GM18861 (cell line): Measurements from ENCODE around the gene MRPL22.
A peak's percentile ranks its signal among the peaks of the same experiment; 100 is the strongest.
"Not testable (repeated sequence)": the region's sequence is repeated elsewhere in the genome, so short reads cannot be mapped to it uniquely, and the experiment has no call there.

Experiments used
- ATAC-seq: cut with Tn5 transposase; IDR thresholded peaks from one replicate; pipeline ENCODE4 v1.9.1; 2021; ENCODE audit not compliant: unreplicated experiment

Gene MRPL22

DNA sequence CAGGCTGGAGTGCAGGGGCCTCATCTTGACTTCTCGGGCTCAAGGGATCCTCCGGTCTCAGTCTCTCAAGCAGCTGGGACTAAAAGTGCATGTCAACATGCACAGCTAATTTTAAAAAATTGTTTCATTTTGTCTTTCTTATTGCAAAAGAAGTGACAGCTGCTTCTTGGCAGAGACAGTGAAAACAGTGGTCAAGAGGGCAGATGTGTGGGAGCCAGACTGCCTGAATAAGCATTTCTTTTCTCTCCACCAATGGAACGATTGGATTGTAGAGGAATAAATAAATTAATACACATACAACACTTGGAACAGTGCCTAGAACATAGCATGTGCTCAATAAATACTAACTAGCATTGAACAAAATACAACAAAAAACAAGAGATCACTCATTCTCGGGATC lies 45.3 kb downstream of the MRPL22 start:
- ATAC-seq = no peak

DNA sequence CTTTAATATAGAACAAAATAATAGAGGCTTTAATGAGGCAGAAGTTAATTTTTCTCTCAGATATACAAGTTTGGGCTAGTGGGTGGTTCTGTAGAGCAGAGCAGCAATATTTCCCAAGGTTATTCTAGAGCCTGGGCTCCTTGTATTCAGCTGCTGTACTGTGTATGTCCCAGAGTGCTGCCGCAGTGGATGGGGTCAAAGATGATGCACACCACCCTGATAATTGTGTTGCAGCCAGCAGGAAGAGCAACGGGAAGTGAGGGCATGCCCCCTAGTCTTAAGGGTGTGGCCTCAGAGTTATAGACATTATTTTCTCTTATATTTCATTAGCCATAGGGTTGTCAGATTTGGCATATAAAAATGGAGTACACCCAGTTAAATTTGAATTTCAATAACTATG lies 48.8 kb downstream of the MRPL22 start:
- ATAC-seq = no peak

DNA sequence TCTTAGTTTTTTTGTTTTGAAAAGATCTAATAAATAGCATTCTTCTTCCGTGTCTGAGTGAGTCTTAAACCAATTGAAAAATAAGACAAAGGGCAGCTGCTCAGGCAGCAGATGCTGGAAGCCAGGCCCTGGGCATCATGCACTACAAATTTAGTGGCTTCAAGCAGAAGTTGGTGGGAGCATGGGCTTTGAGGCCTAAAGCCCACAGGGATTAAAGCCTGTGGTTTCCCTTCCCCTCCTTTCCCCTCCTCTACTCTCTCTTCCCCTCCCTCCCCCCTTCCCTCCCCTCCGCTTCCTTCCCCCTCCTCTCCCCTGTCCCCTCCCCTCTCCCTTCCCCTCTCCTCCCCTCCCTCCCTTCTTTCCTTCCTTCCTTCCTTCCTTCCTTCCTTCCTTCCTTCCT lies 52.6 kb downstream of the MRPL22 start:
- no peak for ATAC-seq

DNA sequence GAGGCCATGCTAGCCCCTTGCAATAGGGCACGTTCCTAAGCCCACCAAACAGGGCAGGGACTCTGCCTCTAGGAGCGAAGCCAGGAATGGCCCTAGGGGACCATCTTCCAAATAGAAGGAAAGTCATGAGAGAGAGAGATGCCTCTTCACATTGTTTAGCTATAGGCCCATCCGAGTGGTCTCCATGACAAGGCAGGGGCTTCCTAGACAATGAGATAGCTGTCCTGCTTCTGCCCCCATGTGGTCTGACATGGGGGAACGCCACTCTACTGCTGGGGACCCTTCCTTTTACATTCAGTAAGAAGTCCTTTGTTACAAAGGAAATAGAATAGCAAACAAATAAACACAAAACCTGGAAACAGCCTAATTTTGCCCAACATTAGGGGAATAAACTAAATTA lies 54.8 kb downstream of the MRPL22 start:
- no peak for ATAC-seq

DNA sequence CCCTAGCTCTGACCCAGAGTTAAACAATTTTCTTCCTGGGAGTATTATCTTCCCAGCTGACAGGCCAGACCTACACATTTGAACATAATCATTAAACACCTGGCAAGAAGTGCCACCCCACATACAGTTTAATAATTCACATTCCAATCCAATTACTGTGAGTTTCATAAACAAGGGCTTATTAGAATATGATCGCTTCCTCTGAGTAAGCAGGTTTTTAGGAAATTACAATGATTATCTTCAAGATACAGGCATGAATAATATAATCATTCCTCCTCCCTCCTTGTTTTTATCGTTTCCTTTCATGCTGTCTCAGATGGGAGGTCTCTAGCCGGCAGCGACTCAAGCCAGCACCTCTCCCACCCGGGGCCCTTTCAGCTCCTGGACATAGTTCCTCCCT lies 56.9 kb downstream of the MRPL22 start:
- no peak for ATAC-seq

DNA sequence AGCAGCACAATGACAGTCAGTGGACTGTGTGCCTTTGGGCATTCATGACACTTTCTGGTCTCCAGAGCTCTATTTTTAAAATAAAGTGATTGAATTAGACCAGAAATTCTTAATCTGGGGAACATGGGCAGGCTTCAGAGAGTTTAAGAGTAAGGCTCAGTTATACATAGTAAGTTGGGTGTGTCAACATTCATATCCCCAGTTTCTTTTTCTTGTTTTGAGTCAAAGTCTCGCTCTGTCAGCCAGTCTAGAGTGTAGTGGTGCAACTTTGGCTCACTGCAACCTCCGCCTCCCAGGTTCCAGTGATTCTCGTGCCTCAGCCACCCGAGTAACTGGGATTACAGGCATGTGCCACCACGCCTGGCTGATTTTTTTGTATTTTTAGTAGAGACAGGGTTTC lies 59.0 kb downstream of the MRPL22 start:
- no peak for ATAC-seq

DNA sequence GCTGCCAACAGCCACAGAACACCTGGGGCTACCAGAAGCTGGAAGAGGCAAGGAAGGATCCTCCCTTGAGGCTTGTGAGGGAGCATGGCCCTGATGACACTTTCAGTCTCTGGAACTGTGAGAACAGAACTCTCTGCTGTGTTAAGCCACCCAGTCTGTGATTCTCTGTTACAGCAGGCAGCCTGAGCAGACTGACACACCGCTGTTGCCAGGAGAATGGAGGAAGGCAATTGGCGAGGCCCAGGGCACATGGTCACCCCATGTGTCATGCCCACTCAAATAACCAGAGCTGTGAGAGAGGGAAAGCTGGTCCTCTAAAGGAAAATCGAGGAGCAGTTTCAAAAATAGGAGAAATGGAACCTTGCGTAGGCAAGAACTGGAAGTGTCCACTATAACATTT lies 60.6 kb downstream of the MRPL22 start:
- ATAC-seq = no peak

DNA sequence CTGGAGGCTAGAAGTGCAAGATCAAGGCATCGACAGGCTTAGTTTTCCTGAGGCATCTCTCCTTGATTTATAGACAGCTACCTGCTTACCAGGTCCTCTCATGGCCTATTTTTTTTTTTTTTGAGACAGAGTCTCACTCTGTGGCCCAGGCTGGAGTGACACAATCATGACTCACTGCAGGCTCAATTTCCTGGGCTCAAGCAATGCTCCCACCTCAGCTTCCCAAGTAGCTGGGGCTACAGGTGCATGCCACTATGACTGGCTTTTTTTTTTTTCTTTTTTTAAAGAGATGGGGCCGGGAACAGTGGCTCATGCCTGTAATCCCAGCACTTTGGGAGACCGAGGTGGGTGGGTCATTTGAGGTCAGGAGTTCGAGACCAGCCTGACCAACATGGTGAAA lies 61.8 kb downstream of the MRPL22 start:
- not testable (repeated sequence) for ATAC-seq

DNA sequence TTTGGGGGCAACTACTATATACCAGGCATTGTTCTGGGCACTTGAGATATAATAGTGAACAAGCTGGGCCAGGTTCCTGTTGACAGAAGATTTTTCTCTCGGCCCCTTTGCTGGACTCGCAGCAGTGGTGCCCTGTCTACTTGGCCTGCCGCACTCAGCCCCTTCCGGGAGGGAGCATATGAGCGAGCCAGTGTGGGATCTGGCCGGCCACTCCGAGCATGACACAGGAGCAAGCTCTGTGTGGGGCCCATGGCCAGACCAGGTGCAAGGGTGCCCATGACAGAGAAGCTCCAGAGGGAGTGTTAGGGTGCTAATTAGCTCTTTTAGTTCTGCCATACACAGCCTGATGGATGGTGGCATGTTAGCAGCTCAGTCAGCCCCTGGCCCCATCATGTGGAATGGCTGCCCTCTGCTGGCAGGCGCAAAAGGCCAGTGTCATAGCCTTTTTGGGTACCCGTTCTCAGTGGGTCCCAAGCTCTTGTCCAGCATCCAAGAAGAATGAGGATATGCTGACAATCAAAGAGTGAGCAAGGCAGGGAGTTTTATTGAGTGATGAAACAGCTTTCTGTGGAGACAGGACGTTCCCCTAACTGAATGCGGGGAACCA lies 63.4 kb downstream of the MRPL22 start:
- ATAC-seq = no peak

DNA sequence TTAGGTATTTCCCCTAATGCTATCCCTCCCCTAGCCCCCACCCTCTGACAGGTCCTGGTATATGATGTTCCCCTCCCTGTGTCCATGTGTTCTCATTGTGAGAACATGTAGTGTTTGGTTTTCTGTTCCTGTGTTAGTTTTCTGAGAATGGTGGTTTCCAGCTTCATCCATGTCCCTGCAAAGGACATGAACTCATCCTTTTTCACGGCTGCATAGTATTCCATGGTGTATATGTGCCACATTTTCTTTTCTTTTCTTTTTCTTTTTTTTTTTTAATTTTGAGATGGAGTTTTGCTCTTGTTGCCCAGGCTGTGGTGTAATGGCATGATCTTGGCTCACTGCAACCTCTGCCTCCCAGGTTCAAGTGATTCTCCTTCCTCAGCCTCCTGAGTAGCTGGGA lies 65.4 kb downstream of the MRPL22 start:
- not testable (repeated sequence) for ATAC-seq

DNA sequence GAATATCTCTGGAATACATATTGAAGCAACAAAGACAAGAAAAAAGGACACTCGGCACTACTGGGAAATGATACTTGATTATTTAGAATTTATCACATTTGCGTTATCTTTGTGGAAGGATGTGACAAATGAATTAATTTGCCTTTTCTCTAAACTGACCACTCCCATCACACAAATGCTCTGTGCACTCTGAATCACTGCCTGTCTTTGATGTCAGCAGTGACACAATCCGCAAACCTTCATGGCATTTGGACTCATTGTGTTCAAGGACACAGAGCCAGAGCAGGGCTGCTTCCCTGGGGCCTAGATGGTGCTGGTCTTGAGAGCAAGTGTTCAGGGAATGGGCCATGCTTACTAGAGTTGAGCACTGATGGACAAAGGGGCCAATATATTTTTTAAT lies 67.8 kb downstream of the MRPL22 start:
- no peak for ATAC-seq

DNA sequence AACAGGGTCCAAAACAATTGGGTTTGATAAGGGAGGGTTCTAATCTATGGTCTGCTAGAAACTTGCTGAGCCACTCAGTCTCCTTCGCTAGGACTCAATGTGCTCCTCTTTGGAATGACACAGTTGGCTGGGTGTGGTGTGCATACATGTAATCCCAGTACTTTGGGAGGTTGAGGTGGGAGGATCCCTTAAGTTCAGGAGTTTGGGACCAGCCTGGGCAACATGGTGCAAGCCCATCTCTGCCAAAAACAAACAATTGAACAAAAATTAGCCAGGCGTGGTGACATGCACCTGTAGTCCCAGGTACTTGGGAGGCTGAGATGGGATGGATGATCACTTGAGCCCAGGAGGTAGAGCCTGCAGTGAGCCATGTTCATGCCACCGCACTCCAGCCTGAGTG lies 70.0 kb downstream of the MRPL22 start:
- ATAC-seq = no peak

DNA sequence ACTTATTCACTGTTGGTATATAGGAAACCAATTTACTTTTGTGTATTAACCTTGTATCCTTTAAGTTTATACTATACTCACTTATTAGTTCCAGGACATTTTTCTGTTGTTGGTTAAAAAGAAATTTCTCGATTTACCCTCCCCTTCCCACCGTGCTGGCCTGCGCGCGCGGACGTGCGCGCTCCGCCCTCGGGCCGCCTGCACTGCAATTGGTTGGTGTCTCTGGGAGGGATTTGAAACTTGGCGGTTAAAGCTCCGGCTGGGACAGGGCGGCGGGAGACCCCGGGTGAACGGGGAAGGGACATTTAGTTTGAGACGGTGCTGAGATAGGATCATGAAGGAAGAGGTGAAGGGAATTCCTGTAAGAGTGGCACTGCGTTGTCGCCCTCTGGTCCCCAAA lies 72.7 kb downstream of the MRPL22 start, which contains the start of gene KIF4B:
Gene KIF4B (plus strand): TSS at position 230 of the 400 bp plus-strand sequence. CDS start 105 bp downstream, at position 335.
- no peak for ATAC-seq

DNA sequence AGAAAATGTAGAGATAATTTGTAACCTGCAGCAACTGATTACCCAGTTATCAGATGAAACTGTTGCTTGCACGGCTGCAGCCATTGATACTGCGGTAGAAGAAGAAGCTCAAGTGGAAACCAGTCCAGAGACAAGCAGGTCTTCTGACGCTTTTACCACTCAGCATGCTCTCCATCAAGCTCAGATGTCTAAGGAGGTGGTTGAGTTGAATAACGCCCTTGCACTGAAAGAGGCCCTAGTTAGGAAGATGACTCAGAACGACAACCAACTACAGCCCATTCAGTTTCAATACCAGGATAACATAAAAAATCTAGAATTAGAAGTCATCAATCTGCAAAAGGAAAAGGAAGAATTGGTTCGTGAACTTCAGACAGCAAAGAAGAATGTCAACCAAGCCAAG lies 74.4 kb downstream of the MRPL22 start:
- ATAC-seq = no peak

DNA sequence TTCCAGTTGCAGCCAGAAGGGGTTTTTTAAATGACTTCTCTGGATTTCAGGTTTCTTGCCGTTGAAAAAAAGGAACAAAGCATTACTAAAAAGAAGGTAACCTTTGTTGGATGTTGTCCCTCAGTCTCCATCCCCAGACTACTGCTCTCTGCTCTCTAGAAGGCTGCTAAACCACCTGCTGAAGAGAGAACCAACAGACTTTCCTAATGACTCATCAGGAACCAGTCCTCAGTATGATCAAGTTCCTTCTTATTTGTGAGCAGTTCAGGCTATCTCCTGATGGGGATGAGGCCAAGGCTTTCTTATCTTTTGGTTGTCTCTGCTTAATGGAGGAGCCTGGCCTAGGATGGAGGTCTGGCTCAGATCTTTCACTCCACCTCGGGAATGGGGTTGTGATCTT lies 76.7 kb downstream of the MRPL22 start:
- peak; percentile 94 for ATAC-seq
